ENCODE measurements around the gene ADAMTS2. TPM values are rescaled to one million over a fixed set of nuclear protein-coding genes. Genes with fewer than 3 reads are reported as not detected.
"Not testable (repeated sequence)": the region's sequence is repeated elsewhere in the genome, so short reads cannot be mapped to it uniquely, and the experiment has no call there.

Gene ADAMTS2
- total and polyA plus RNA-seq, 5 donors from 2014 or later, result 0.03 TPM; not detected in 4

DNA sequence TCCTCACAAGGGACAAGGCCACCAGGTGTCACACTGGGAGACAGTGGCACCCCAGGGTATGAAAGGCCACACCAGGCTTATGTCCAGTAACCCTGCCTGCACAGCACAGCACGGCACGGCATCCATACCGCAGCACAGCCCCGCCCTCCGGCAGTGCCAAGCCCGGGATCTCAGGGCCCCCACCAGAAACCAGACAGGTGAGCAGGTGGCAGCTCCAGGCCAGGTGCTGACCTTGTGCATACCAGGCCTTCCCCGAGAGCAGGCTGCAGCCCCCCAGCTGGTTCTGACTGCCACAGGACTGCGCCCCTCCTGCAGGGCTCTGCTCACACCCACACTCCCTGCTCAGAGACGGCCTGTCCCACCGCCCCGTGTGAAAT, 56.5 kb downstream of the ADAMTS2 start:
- Histone ChIP-seq H3K27ac (ENCODE audit: insufficient read depth, low read length, poor library complexity, severe bottlenecking) (no peak overlapping the region), H3K4me3 (ENCODE audit: low read depth, low read length) (no peak overlapping the region), H3K9me3 (ENCODE audit: control insufficient read depth in 2 of 2, low read length in 2 of 2) (no peaks in the 10 kb centered on the region), H3K36me3 (ENCODE audit: control insufficient read depth, insufficient read depth, low read length) (no peaks in the 10 kb centered on the region), H3K4me1 (ENCODE audit: control insufficient read depth, insufficient read depth, low read length, poor library complexity, severe bottlenecking) (no peaks in the 10 kb centered on the region), H3K27me3 (ENCODE audit: control insufficient read depth, insufficient read depth, low read length) (no peaks in the 10 kb centered on the region)
- ATAC-seq (ENCODE audit: low read depth in 2 of 2) (no peak), DNase-seq (no peak)
- H3K4me1 Mint-ChIP-seq, result no peaks in the 10 kb centered on the region
- no peaks in the 10 kb centered on the region for H3K27me3 Mint-ChIP-seq
- H3K9me3 Mint-ChIP-seq, result no peaks in the 10 kb centered on the region
- no peak overlapping the region for H3K4me3 Mint-ChIP-seq
- H3K36me3 Mint-ChIP-seq, result no peaks in the 10 kb centered on the region
- no peak overlapping the region for H3K27ac Mint-ChIP-seq

DNA sequence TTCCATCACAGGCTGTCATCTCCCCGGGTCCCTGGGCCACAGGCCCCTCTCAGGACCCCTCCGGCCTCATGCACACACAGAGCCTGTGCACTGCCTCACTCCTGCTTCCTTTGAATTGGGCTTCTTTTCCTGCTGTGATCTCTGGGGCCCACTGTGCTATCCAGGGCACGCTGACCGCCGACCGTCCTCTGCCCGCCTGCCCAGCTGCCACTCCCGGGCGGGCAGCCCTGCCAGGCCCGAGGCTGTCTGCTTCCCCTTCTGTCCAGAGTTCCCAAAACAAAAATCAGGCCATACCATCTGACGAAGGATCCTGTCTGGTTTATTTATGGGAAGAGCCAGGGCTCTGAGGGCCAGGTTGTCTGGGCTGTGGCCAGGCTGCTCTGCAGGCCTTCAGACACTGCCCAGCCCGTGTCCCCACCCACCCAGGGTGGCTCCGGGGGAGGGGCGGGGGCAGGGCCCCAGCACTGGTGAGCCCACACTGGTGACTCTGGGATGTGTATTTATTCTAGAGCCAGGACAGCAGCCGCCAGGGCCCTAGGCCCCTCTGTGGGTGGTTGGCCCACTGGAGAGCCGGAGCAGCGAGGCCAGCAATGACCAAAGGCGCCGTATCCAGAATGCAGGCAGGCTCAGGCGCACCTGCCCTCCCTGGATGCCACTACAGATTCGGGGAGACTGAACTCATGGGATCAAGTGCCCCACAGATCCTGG, 57.0 kb downstream of the ADAMTS2 start:
- no peak overlapping the region for H3K4me3 Mint-ChIP-seq
- no peaks in the 10 kb centered on the region for H3K9me3 Mint-ChIP-seq

DNA sequence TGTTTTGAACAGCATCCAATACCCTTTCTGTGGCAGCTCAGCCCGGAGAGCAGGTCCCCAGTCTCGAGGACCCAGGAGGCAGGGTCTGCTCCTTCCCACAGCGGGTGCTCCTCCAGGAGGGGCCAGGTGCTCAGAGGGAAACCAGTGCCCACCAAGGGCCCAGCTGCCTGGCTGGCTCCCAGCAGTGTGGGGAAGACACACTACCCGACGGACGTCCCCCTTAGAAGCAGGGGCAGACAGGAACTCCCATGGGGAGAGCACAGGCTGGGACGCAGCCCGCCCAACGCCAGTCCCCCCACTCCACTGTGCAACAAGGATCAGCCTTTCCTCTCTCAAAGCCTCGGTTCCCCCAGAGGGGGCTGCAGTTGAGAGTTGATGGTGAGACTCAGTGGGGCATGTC, 57.6 kb downstream of the ADAMTS2 start:
- H3K4me1 ChIP-seq (ENCODE audit: control insufficient read depth, insufficient read depth, low read length, poor library complexity, severe bottlenecking), result no peaks in the 10 kb centered on the region
- ATAC-seq (ENCODE audit: low read depth in 2 of 2) (no peak), DNase-seq (no peak)
- Mint-ChIP-seq H3K36me3 (no peaks in the 10 kb centered on the region), H3K9me3 (no peaks in the 10 kb centered on the region), H3K27me3 (no peaks in the 10 kb centered on the region), H3K27ac (no peak overlapping the region), H3K4me3 (no peak overlapping the region), H3K4me1 (no peaks in the 10 kb centered on the region)
- H3K27ac ChIP-seq (ENCODE audit: insufficient read depth, low read length, poor library complexity, severe bottlenecking), result no peak overlapping the region
- no peaks in the 10 kb centered on the region for H3K27me3 ChIP-seq (ENCODE audit: control insufficient read depth, insufficient read depth, low read length)
- no peaks in the 10 kb centered on the region for H3K9me3 ChIP-seq (ENCODE audit: control insufficient read depth in 2 of 2, low read length in 2 of 2)
- no peak overlapping the region for H3K4me3 ChIP-seq (ENCODE audit: low read depth, low read length)
- H3K36me3 ChIP-seq (ENCODE audit: control insufficient read depth, insufficient read depth, low read length), result no peaks in the 10 kb centered on the region

More for the DNA sequence above, 57.0 kb downstream of the ADAMTS2 start:
- Histone ChIP-seq H3K4me1 (ENCODE audit: control insufficient read depth, insufficient read depth, low read length, poor library complexity, severe bottlenecking) (no peaks in the 10 kb centered on the region), H3K36me3 (ENCODE audit: control insufficient read depth, insufficient read depth, low read length) (no peaks in the 10 kb centered on the region), H3K4me3 (ENCODE audit: low read depth, low read length) (no peak overlapping the region), H3K27ac (ENCODE audit: insufficient read depth, low read length, poor library complexity, severe bottlenecking) (no peak overlapping the region), H3K9me3 (ENCODE audit: control insufficient read depth in 2 of 2, low read length in 2 of 2) (no peaks in the 10 kb centered on the region), H3K27me3 (ENCODE audit: control insufficient read depth, insufficient read depth, low read length) (no peaks in the 10 kb centered on the region)
- ATAC-seq (ENCODE audit: low read depth in 2 of 2) (no peak), DNase-seq (no peak)
- Mint-ChIP-seq H3K27me3 (no peaks in the 10 kb centered on the region), H3K36me3 (no peaks in the 10 kb centered on the region), H3K27ac (no peak overlapping the region), H3K4me1 (no peaks in the 10 kb centered on the region)

DNA sequence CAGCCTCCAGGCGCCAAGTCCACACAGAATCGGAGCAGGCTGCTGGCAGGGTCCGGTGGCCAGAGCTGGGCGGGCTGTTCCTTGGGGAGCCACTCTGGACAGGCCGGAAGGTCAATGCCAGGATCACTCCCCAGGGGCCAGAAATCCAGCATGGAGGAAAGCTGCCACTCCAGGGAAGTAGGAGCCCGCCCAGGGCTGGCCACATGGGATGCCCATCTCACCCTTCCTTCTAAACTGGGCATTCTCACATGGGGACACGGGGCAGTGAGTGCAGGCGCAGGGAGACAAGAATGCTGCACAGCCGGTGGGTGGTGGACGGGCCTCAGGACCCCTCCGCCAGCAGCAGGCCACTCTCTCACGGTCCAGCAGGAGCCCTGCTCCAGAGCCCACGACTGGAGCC, 58.2 kb downstream of the ADAMTS2 start:
- Mint-ChIP-seq H3K27me3 (no peaks in the 10 kb centered on the region), H3K9me3 (no peaks in the 10 kb centered on the region), H3K27ac (no peak overlapping the region), H3K36me3 (no peaks in the 10 kb centered on the region), H3K4me1 (no peaks in the 10 kb centered on the region), H3K4me3 (no peak overlapping the region)
- Histone ChIP-seq H3K4me3 (ENCODE audit: low read depth, low read length) (no peak overlapping the region), H3K4me1 (ENCODE audit: control insufficient read depth, insufficient read depth, low read length, poor library complexity, severe bottlenecking) (no peaks in the 10 kb centered on the region), H3K36me3 (ENCODE audit: control insufficient read depth, insufficient read depth, low read length) (no peaks in the 10 kb centered on the region), H3K9me3 (ENCODE audit: control insufficient read depth in 2 of 2, low read length in 2 of 2) (no peaks in the 10 kb centered on the region), H3K27me3 (ENCODE audit: control insufficient read depth, insufficient read depth, low read length) (no peaks in the 10 kb centered on the region), H3K27ac (ENCODE audit: insufficient read depth, low read length, poor library complexity, severe bottlenecking) (no peak overlapping the region)
- no peak for DNase-seq
- no peak for ATAC-seq (ENCODE audit: low read depth in 2 of 2)

DNA sequence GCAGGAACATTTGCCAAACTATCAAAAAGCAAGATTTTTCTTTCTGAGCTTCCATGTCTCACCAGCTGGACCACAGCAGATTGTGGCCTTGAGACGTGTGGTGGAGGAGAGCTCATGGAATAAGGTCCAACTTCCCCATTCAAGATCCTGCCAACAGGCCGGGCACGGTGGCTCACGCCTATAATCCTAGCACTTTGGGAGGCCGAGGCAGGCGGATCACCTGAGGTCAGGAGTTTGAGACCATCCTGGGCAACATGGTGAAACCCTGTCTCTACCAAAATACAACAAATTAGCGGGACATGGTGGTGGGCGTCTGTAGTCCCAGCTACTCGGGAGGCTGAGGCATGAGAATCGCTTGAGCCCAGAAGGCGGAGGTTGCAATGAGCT, 59.5 kb downstream of the ADAMTS2 start:
- not testable (repeated sequence) for ATAC-seq (ENCODE audit: low read depth in 2 of 2); H3K4me3 Mint-ChIP-seq; H3K4me1 ChIP-seq (ENCODE audit: control insufficient read depth, insufficient read depth, low read length, poor library complexity, severe bottlenecking); H3K9me3 Mint-ChIP-seq; H3K36me3 Mint-ChIP-seq; H3K27ac Mint-ChIP-seq; H3K27me3 ChIP-seq (ENCODE audit: control insufficient read depth, insufficient read depth, low read length); H3K36me3 ChIP-seq (ENCODE audit: control insufficient read depth, insufficient read depth, low read length); H3K27me3 Mint-ChIP-seq; H3K4me1 Mint-ChIP-seq; H3K9me3 ChIP-seq (ENCODE audit: control insufficient read depth in 2 of 2, low read length in 2 of 2); H3K4me3 ChIP-seq (ENCODE audit: low read depth, low read length); H3K27ac ChIP-seq (ENCODE audit: insufficient read depth, low read length, poor library complexity, severe bottlenecking); DNase-seq

DNA sequence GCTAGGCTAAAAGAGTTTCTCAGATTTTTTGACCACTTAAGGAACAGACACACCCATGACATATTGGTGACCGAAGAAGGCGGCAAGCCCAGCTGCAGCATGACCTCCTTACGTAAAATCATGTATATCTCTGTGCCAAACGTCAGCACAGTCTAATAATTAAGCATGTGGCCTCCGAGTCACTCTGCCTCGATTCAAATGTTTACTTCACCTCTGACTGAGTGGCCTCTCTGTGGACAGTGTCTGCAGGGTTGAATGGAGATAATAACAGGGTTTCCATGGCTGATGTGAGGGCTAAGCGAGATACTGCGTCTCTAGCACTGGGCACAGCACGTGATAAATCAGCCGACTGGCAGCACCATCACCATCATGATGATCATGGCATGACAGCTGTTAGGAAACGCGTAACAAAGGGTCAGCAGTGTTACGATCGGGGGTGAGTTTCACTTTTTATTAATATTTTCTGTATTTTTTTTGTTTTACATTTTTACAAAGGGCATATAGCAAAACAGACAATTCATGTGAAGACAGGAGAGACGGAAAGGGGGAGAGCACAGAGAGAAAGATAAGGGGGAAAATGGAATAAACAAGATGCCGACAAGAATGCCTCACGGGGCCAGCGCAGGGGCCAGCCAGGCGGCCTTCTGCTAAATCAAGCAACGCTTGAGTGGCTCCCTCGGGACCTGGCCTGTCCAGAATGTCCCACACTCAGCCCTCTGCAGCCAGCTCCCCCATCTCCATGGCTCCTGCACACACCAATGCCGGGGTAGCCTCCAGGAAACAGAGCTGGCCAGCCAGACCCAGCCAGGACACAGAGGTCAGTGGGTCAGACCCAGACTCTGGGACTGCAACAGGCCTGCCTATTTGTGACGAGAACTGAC, 60.3 kb downstream of the ADAMTS2 start:
- Mint-ChIP-seq H3K4me1 (no peaks in the 10 kb centered on the region), H3K27ac (peak overlapping the region in 1 of 3 donors; percentile 26), H3K4me3 (no peak overlapping the region), H3K36me3 (no peaks in the 10 kb centered on the region), H3K9me3 (no peaks in the 10 kb centered on the region), H3K27me3 (no peaks in the 10 kb centered on the region)
- Histone ChIP-seq H3K4me3 (ENCODE audit: low read depth, low read length) (no peak overlapping the region), H3K9me3 (ENCODE audit: control insufficient read depth in 2 of 2, low read length in 2 of 2) (no peaks in the 10 kb centered on the region), H3K27me3 (ENCODE audit: control insufficient read depth, insufficient read depth, low read length) (no peaks in the 10 kb centered on the region), H3K27ac (ENCODE audit: insufficient read depth, low read length, poor library complexity, severe bottlenecking) (no peak overlapping the region), H3K4me1 (ENCODE audit: control insufficient read depth, insufficient read depth, low read length, poor library complexity, severe bottlenecking) (no peaks in the 10 kb centered on the region), H3K36me3 (ENCODE audit: control insufficient read depth, insufficient read depth, low read length) (no peaks in the 10 kb centered on the region)
- no peak for ATAC-seq (ENCODE audit: low read depth in 2 of 2)
- DNase-seq, result no peak

DNA sequence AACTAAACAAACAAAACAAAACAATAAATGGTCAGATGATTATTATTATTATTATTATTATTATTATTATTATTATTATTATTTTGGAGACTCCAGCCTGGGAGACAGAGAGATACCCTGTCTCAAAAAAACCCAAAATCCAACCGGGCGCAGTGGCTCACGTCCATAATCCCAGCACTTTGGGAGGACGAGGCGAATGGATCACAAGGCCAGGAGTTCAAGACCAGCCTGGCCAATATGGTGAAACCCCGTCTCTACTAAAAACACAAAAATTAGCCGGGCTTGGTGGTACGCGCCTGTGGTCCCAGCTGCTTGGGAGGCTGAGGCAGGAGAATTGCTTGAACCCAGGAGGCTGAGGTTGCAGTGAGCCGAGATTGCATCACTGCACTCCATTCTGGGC, 61.4 kb downstream of the ADAMTS2 start:
- not testable (repeated sequence) for H3K27me3 ChIP-seq (ENCODE audit: control insufficient read depth, insufficient read depth, low read length); DNase-seq; H3K27ac Mint-ChIP-seq; H3K4me1 ChIP-seq (ENCODE audit: control insufficient read depth, insufficient read depth, low read length, poor library complexity, severe bottlenecking); H3K4me3 Mint-ChIP-seq; H3K9me3 Mint-ChIP-seq; H3K36me3 ChIP-seq (ENCODE audit: control insufficient read depth, insufficient read depth, low read length); H3K36me3 Mint-ChIP-seq; H3K27ac ChIP-seq (ENCODE audit: insufficient read depth, low read length, poor library complexity, severe bottlenecking); ATAC-seq (ENCODE audit: low read depth in 2 of 2); H3K4me3 ChIP-seq (ENCODE audit: low read depth, low read length); H3K9me3 ChIP-seq (ENCODE audit: control insufficient read depth in 2 of 2, low read length in 2 of 2); H3K4me1 Mint-ChIP-seq; H3K27me3 Mint-ChIP-seq

DNA sequence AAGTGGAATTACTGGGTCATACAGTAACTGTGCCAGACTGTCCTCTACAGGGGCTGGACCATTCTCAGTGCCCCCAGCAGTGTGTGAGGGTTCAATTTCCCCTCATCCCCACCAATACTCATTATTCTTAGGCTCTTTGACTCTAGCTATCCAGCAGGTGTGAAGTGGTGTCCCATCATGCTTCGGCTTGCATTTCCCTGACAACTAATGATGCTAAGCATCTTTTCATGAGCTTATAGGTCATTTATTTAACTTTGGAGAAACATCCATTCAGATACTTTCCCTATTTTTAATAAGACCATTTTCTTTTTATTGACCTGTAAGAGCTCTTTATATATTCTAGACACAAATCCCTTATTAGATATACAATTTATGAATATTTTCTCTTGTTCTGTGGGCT, 63.6 kb downstream of the ADAMTS2 start:
- Mint-ChIP-seq H3K27ac (no peak overlapping the region), H3K36me3 (no peaks in the 10 kb centered on the region), H3K27me3 (no peaks in the 10 kb centered on the region), H3K4me1 (no peaks in the 10 kb centered on the region), H3K9me3 (no peaks in the 10 kb centered on the region), H3K4me3 (no peak overlapping the region)
- no peaks in the 10 kb centered on the region for H3K4me1 ChIP-seq (ENCODE audit: control insufficient read depth, insufficient read depth, low read length, poor library complexity, severe bottlenecking)
- H3K9me3 ChIP-seq (ENCODE audit: control insufficient read depth in 2 of 2, low read length in 2 of 2), result no peaks in the 10 kb centered on the region
- no peak for DNase-seq
- no peak overlapping the region for H3K27ac ChIP-seq (ENCODE audit: insufficient read depth, low read length, poor library complexity, severe bottlenecking)
- H3K27me3 ChIP-seq (ENCODE audit: control insufficient read depth, insufficient read depth, low read length), result no peaks in the 10 kb centered on the region
- ATAC-seq (ENCODE audit: low read depth in 2 of 2), result no peak
- no peaks in the 10 kb centered on the region for H3K36me3 ChIP-seq (ENCODE audit: control insufficient read depth, insufficient read depth, low read length)
- H3K4me3 ChIP-seq (ENCODE audit: low read depth, low read length), result no peak overlapping the region

All from CD4-positive, CD25-positive, alpha-beta regulatory T cell (primary cell).